PC-9 (cell line): Measurements from ENCODE around the gene SPACA5B.

Experiments used
- EZH2 ChIP-seq: fragments of 200-600 bp; sonication (generic); IDR thresholded peaks from 2 replicates; pipeline ENCODE4 v1.8.0; 2017; ENCODE audit warnings: antibody characterized with exemption, low read depth
- TF ChIP-seq, protein P1 (sequence below): fragments of 200-600 bp; sonication (generic); conservative IDR thresholded peaks from 2 replicates; pipeline ENCODE4 v1.6.1; 2017; ENCODE audit warnings: mixed run types, antibody characterized with exemption, mild to moderate bottlenecking, moderate library complexity

DNA sequence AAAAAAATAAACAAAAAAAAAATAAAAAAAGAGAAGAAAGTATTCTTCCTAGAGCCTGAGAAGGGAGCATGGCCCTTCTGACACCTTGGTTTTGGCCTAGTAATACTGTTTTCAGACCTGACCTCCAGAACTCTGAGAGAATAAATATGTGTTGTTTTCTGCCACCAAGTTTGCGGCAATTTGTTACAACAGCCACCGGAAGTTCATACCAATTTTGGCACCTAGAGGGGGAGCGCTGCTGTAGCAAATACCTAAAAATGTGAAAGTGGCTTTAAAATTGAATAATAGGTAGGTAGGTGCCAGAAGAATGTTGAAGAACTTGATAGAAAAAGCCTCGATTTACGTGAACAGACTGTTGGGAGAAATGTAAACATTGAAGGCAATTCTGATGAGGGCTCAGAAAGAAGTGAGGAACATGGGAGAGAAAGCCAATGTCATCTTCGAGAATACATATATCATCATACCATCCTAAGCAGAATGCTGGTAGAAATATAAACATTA, 27.5 kb upstream of the SPACA5B start:
- TF ChIP-seq, protein P1, sequence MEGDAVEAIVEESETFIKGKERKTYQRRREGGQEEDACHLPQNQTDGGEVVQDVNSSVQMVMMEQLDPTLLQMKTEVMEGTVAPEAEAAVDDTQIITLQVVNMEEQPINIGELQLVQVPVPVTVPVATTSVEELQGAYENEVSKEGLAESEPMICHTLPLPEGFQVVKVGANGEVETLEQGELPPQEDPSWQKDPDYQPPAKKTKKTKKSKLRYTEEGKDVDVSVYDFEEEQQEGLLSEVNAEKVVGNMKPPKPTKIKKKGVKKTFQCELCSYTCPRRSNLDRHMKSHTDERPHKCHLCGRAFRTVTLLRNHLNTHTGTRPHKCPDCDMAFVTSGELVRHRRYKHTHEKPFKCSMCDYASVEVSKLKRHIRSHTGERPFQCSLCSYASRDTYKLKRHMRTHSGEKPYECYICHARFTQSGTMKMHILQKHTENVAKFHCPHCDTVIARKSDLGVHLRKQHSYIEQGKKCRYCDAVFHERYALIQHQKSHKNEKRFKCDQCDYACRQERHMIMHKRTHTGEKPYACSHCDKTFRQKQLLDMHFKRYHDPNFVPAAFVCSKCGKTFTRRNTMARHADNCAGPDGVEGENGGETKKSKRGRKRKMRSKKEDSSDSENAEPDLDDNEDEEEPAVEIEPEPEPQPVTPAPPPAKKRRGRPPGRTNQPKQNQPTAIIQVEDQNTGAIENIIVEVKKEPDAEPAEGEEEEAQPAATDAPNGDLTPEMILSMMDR: no peak
- TF ChIP-seq EZH2: no peak
